ENCODE measurements around the gene ACE.

DNA sequence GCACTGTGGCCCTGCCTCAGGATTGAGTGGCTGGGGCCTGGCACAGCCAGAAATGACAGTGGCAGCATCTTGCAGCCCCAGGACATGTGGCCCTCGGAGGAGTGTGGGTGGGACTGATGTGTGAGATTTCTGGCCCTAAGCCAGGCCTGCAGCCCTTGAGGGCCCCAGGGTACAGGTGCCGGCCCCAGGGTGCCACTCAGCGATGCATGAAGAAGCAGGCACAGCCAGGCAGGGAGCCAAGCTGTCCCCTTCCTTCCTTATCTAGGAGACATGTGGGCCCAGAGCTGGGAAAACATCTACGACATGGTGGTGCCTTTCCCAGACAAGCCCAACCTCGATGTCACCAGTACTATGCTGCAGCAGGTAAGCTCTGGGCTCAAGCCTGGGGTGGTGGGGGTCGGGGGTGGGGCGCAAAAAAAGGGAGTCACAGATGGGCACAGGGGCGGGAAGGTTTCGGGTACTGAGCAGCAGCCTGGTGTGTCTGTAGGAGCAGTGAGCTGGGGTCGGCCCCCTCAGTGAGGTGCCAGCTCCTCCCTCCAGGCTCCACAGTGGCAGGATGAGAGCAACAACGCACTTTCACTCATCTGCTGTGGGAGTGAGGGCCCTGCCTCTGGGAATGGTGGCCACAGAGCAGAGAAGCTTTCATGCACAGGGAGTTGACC, 4.1 kb downstream of the ACE start:
- TF ChIP-seq CTCF (optimal IDR thresholded peaks at IDR 0.05 in 1 of 3, IDR thresholded peaks at IDR 0.05 in 1 of 3, conservative IDR thresholded peaks at IDR 0.05 in 1 of 3; ENCODE audit: extremely low read depth in 1 of 3, insufficient read depth in 2 of 3, low read length in 3 of 3) (no peak), EZH2 (IDR thresholded peaks at IDR 0.05; ENCODE audit: low read length) (no peak)
